GM19035 (cell line): ENCODE data around the gene CRYBG1.
"Not testable (repeated sequence)": the region's sequence is repeated elsewhere in the genome, so short reads cannot be mapped to it uniquely, and the experiment has no call there.

Source experiments
- ATAC-seq: cut with Tn5 transposase; IDR thresholded peaks from one replicate; pipeline ENCODE4 v1.9.1; 2021; ENCODE audit not compliant: unreplicated experiment

The CRYBG1 gene

GRCh38 chr6:106547601-106548453 is 187.3 kb downstream of the CRYBG1 start:
- no peak for ATAC-seq

DNA sequence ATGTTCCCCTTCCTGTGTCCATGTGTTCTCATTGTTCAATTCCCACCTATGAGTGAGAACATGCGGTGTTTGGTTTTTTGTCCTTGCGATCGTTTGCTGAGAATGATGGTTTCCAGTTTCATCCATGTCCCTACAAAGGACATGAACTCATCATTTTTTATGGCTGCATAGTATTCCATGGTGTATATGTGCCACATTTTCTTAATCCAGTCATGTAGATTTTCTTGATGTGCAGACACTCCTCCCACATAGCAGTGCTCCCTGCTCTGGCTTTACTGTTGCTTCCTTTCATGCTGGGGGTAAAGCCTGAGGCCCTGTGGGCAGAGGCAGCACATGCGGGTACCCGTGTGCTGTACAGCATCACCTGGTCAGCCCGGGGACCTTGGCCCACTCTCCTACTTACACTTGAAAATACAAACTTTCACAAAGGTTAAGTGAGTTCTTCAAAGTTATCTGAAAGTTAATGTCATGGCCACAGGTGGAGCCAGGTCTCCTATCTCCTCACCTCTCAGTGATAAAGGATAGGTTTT is 188.5 kb downstream of the CRYBG1 start:
- not testable (repeated sequence) for ATAC-seq

- ATAC-seq, result no peak
These were observed 189.0 kb downstream of the CRYBG1 start for GRCh38 chr6:106549521-106549920.

GRCh38 chr6:106551155-106551554 is 190.6 kb downstream of the CRYBG1 start:
- no peak for ATAC-seq

- no peak for ATAC-seq
These were observed 192.9 kb downstream of the CRYBG1 start for GRCh38 chr6:106553440-106553839.

- ATAC-seq, result no peak
These were observed 195.2 kb downstream of the CRYBG1 start for GRCh38 chr6:106555767-106556166.

DNA sequence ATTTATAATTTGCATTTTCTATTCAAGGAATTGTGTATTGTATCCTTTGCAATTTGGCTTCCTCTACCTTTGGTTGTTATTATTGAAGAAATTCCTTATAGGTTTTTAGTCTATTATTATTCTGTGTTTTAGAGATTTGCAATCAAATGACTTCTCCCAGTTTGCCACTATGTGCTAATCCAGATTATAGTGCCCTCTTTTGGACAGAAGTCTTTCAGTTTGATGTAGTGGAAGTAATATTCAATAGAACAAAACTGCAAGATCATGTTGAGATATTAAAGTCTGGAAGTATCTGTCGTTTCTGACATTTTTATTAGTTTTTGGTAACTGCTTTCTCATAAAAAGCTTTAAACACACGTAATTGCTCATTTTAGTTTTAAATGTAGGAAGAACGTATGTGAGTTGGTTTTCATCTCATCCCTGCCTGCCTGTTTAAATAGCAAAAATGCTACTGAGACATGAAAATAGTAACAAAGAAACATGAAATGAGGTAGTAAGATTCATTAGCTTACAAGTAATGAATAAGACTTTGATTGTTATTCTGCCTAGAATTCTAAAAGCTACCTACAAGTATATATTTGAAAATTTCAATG is 195.9 kb downstream of the CRYBG1 start:
- no peak for ATAC-seq

DNA sequence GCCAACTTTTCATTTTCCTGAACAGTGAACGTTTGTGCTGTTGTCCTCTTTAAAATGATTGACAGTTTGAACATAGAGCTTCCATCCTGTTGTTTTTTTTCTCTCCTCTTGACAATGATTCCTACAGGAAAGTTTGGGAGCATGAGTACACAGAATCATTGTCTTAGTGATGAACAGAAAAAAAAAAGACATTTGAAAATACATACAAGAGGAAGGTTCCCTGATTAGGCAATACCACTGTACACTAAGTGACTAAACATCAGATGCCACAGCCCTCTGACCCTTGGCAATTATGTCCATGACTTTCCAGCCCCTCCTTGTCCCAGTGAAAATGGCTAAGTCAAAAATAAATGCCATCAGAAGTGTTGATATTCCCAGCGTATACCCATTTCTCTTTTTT is 197.3 kb downstream of the CRYBG1 start:
- no peak for ATAC-seq

- ATAC-seq, result no peak
These were observed 197.8 kb downstream of the CRYBG1 start for GRCh38 chr6:106558364-106558763.

GRCh38 chr6:106559659-106560058 is 199.1 kb downstream of the CRYBG1 start:
- ATAC-seq, result not testable (repeated sequence)

- no peak for ATAC-seq
These were observed 200.6 kb downstream of the CRYBG1 start for GRCh38 chr6:106560996-106561685.

- ATAC-seq, result no peak
These were observed 201.3 kb downstream of the CRYBG1 start for GRCh38 chr6:106561686-106562405.

- ATAC-seq, result no peak
These were observed 203.1 kb downstream of the CRYBG1 start for GRCh38 chr6:106563614-106564013.

GRCh38 chr6:106564476-106564875 is 204.0 kb downstream of the CRYBG1 start:
- ATAC-seq, result no peak

- no peak for ATAC-seq
These were observed 208.0 kb downstream of the CRYBG1 start for GRCh38 chr6:106568530-106568929.

DNA sequence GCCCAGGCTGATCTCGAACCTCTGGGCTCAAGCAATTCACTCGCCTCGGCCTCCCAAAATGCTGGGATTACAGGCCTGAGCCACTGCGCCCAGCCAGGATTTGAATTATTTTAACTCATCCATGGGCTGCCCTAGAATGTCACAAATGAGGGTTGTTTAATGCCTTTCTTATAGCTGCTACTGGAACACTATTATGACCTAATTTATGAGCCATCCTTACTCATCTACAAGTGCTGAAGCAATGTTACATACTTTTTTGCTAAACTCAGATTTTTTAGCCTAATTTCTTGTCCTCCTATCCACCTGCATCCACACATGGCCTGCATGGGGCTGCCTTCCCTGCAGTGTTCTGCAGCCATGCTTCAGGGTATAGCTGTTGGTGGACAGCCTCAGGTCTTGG is 208.9 kb downstream of the CRYBG1 start:
- ATAC-seq, result no peak

DNA sequence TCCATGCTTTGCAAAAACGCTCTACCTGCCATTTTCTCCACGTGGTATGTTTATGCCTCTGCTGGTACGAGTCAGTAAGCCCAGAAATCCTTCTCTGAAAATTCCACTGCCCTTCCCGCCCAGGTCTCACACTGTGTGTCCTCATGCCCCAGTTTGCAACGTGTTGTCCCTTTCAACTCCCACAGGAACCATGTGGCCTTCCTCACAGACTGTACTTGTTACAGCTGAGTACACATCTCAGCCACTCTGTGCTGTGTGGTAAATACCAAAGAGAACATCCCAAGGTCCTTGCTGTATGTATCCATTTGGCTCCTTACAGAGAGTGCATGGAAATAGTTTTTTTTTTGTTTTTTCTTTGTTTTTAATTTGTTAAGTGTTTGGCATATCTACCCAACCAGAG is 211.9 kb downstream of the CRYBG1 start:
- ATAC-seq, result no peak

GRCh38 chr6:106572875-106573585 is 212.5 kb downstream of the CRYBG1 start:
- no peak for ATAC-seq

DNA sequence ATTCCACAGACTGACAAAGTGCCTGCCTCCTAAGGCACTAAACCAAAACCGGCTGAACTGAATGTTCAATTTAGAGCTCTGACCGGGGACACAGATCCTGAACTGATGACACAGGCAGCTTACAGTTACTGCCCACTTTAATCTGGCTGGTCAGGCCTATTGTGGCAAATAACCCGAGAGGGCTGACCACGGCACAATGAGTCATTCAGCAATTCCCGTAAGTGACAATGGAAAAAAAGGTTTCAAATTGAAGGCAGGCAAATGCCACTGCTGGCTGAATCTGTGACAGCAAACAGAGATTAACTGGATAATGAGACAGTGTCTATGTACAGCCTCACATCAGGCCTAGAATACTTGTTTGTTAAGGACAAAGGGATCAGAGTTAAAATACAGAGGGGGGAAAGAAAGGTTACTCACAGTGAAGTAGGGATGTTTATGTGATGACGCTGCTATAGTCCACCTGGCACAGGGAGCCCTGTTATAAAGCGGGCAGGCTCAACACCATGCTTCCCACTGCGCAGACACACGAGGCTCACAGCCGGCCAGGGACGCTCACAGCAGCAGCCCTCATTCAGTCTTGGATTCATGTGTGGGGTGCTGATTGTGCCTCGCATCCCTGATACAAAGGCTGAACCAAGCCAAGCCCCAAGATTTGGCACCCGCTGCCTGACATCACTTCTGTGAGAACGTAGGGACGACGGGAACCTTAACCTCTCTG is 214.4 kb downstream of the CRYBG1 start:
- no peak for ATAC-seq

DNA sequence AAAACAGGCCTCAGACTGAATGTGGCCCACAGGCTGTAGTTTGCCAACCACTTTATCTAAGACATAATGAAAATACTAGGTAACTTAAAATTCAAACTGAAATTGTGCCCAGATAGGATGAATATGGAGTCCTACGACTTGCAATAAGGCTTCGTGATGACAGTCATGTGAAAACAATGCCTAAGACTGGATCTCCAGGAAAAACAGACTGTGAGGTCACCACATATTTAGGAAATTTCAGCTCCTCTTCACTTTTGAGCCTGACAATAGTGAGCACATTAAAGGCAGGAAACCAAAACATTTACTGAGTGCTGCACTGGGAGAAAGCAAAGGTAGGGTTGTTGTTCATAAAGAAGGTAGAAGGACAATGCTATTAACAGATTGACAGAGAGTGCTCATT is 218.8 kb downstream of the CRYBG1 start:
- no peak for ATAC-seq
